ENCODE results near the gene HNRNPD.

DNA sequence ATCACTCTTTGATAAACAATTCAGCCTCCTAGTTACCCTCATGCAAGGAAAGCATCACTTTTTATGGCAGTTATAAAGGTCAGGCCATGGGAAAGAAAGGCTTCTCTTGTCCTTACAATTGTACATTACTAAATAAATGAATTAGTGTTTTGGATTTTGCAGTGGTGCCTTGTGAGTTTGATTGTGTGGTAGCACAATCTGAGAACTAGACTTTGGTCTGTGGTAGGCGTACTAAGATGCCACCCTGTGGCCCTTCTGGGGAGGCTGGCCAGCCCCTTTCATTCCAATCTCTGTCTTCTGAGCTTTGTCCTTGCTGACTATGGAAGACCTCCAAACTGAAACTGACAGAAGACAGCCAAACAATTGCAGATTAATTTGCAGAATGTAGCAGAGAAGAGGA, 14.6 kb upstream of the HNRNPD start:
- TF ChIP-seq, protein P1, sequence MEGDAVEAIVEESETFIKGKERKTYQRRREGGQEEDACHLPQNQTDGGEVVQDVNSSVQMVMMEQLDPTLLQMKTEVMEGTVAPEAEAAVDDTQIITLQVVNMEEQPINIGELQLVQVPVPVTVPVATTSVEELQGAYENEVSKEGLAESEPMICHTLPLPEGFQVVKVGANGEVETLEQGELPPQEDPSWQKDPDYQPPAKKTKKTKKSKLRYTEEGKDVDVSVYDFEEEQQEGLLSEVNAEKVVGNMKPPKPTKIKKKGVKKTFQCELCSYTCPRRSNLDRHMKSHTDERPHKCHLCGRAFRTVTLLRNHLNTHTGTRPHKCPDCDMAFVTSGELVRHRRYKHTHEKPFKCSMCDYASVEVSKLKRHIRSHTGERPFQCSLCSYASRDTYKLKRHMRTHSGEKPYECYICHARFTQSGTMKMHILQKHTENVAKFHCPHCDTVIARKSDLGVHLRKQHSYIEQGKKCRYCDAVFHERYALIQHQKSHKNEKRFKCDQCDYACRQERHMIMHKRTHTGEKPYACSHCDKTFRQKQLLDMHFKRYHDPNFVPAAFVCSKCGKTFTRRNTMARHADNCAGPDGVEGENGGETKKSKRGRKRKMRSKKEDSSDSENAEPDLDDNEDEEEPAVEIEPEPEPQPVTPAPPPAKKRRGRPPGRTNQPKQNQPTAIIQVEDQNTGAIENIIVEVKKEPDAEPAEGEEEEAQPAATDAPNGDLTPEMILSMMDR (IDR thresholded peaks at IDR 0.05) = no peak
- TF ChIP-seq POLR2A (IDR thresholded peaks at IDR 0.05) = no peak
- TF ChIP-seq EP300 (IDR thresholded peaks at IDR 0.05) = no peak
